Type B pancreatic cell (in vitro differentiated cells): Measurements from ENCODE around the gene NRN1. TPM values are rescaled to one million over a fixed set of nuclear protein-coding genes. Genes with fewer than 3 reads are reported as not detected.

Source experiments
- DNase-seq: peaks from one replicate; pipeline ENCODE4 v3.0.0; 2021; ENCODE audit warnings: mixed read lengths; ENCODE audit not compliant: unreplicated experiment; ENCODE audit errors: extremely low spot score
- H3K27ac Mint-ChIP-seq: 2 replicates; pipeline ENCODE4 v1.8.0; 2021; ENCODE audit warnings: mild to moderate bottlenecking, mixed read lengths
- H3K27me3 Mint-ChIP-seq: 2 replicates; pipeline ENCODE4 v1.8.0; 2021; ENCODE audit warnings: mixed read lengths
- H3K36me3 Mint-ChIP-seq: 2 replicates; pipeline ENCODE4 v1.8.0; 2021; ENCODE audit warnings: mixed read lengths
- H3K4me1 Mint-ChIP-seq: one replicate; pipeline ENCODE4 v1.8.0; 2021; ENCODE audit warnings: mixed read lengths; ENCODE audit not compliant: unreplicated experiment
- H3K4me3 Mint-ChIP-seq: 2 replicates; pipeline ENCODE4 v1.8.0; 2021; ENCODE audit warnings: mild to moderate bottlenecking, mixed read lengths
- H3K9me3 Mint-ChIP-seq: 2 replicates; pipeline ENCODE4 v1.8.0; 2021; ENCODE audit warnings: mixed read lengths
- CTCF ChIP-seq: fragments of 200-600 bp; sonication (generic); conservative IDR thresholded peaks from 2 replicates; pipeline ENCODE4 v1.5.0; 2021; ENCODE audit warnings: antibody characterized with exemption, mild to moderate bottlenecking
- total RNA-seq: library from RNA; stranded (reverse); gene quantifications from 2 replicates; pipeline ENCODE4 v1.2.1, GENCODE V29; 2021; ENCODE audit warnings: low replicate concordance

The NRN1 gene
- total RNA-seq, 1 donor from 2014 or later, result 6.3 TPM

DNA sequence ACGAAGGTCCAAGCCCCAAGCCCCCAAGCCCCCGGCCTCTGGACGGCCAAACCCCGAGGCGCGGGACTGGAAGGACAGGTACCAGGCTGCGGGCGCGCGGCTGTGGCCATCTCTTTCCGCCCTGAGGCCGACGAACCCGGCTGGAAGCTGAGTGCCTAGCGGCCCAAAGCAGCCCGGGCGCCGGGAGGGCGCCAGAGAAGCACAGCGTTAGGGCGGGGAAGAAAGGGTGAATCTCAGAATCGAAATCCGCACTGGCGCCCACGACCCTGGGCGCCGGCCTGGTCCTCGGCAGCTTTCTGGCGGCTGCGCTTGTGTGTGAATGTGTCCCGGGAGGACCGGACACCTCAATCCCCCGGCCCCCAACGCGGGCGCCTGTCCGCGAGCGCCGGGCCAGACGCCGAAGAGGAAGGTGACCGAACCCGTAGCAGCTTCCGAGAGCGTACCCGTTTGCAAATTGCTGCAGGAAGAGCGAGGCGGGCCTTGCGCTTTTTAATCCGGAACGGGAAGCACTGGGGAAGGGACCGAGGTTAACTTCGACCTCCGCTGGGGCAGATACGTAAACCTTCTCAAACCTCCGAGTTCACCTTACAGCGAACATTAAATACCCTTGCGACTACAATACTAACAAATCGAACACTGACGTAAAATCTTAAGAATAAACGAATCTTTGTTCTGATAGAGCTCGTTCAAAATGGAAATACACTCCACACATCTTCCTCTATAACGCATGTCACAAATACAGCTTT is 2.9 kb downstream of the NRN1 start:
- Mint-ChIP-seq H3K4me1 (peaks cover 19% of the 10 kb centered on the region), H3K27me3 (peaks cover 95% of the 10 kb centered on the region), H3K27ac (no peak overlapping the region), H3K9me3 (no peaks in the 10 kb centered on the region), H3K36me3 (no peaks in the 10 kb centered on the region), H3K4me3 (peak overlapping the region; percentile 85)
- peak; percentile 73 for DNase-seq
- TF ChIP-seq CTCF, result peak; percentile 17

DNA sequence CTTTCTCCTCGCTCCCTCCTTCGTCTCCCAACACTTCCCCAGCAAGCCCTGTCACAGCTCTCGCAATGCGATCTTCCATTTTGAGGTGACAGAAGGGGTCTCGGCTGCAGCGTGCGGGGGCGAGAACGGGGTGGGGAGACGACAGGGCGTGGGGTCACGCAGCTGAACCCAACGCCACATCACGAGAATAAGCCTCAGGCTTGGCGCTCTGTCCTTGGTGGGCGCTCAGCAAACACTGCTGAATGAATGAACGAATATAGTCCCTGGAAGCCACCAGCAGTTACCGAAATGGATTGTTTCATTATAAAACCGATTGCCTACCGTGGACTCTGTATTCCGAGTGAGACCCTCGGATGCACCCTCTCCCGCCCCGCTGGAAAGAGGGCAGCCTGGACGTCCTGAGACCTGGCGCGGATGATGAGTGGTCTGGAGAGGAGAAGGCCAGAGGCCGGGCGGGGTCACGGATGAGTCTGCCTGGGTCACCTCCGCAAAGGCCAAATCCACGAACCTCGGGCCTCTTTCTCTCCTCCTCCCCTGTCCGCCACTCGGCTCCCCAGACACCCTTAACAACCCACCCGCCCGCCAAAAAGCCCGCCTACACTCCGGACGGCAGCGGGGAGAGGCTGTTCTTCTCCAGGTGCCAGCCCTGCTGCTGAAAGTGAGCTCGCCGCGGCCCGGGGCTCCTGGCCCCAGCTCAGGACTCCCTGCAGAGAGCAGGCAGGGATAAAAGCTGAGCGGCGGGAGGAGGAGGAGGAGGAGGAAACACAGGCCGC is 3.7 kb downstream of the NRN1 start:
- Mint-ChIP-seq H3K27me3 (peaks cover 98% of the 10 kb centered on the region), H3K4me1 (peaks cover 22% of the 10 kb centered on the region), H3K27ac (no peak overlapping the region), H3K9me3 (no peaks in the 10 kb centered on the region), H3K36me3 (no peaks in the 10 kb centered on the region), H3K4me3 (peak overlapping the region; percentile 81)
- TF ChIP-seq CTCF, result no peak
- no peak for DNase-seq

DNA sequence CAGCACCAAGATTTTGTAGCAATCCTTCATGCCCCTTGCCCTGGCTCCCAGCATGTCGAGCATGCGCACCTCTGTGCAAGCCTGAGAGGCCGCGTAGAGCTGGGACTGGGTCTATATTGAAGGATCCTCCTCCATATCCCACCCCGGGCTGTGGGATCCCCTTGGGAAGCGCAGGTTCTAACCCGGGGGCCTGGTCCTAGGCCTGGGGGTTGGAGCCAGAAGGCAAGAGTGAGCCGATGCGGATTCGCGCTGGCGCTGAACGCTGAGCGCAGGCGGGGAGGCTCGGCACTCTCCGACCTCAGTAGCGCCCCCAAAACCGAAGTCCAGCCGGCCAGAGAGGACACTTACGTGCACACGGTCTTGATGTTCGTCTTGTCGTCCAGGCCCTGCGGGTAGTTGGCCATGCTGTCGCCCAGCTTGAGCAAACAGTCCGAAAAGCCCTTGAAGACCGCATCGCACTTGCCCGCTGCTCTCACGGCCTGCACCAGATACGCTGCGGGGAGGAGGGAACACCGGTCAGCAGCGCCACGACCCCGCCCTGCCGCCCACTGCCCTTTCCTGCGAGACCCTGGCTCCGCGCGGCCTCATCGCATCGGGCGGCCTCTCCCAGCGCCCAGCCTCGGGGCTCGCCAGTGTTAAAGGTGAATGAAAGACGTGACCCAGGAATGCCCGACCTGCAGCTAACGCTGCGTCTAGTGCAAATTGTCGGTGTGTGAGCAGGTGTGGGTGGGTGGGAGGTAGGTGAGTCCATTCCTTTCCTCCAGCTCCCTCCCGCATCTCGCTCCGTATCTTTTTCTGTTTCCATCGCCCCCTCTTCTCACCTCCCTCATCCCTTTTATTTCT is 4.5 kb downstream of the NRN1 start:
- Mint-ChIP-seq H3K36me3 (no peaks in the 10 kb centered on the region), H3K27me3 (peaks cover 98% of the 10 kb centered on the region), H3K9me3 (no peaks in the 10 kb centered on the region), H3K4me3 (peak overlapping the region; percentile 81), H3K4me1 (peaks cover 20% of the 10 kb centered on the region), H3K27ac (no peak overlapping the region)
- no peak for TF ChIP-seq CTCF
- DNase-seq, result no peak

GRCh38 chr6:6001443-6001842 is 5.3 kb downstream of the NRN1 start:
- Mint-ChIP-seq H3K27me3 (peaks cover 98% of the 10 kb centered on the region), H3K36me3 (no peaks in the 10 kb centered on the region), H3K27ac (no peak overlapping the region), H3K4me1 (peaks cover 20% of the 10 kb centered on the region), H3K9me3 (no peaks in the 10 kb centered on the region), H3K4me3 (peak overlapping the region; percentile 81)
- TF ChIP-seq CTCF, result no peak
- no peak for DNase-seq
